ENCODE measurements around the gene NACC2. TPM values are rescaled to one million over a fixed set of nuclear protein-coding genes. Genes with fewer than 3 reads are reported as not detected.

Gene NACC2
- total RNA-seq, 1 experiment from 2014 or later = 62.0 TPM

DNA sequence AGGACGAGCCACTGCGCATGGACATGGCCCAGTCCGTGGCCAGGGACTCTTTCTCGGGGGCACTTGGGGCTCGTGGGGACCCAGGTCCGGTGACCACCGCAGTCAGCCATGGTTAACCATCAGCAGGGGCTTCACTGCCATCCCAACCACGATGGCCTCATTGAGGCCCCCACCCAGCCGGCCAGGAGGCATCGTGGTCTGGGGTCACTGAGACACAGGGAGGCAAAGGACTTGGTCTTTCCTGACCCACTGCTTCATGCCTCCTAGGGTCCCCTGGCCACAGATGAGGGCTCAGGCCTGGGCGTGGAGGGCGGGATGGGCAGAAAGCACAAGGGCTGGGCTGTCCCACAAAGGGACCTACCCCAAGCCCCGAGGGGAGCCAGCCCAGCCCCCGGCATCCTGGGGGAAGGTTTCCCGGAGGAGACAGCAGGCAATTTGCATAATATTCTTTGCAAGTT lies 6.6 kb downstream of the NACC2 start:
- H3K4me3 ChIP-seq (ENCODE audit: low read depth in 2 of 2, low read length in 2 of 2) = no peak overlapping the region
- H3K36me3 ChIP-seq (ENCODE audit: control insufficient read depth, insufficient read depth, low read length) = no peaks in the 10 kb centered on the region
- H3K4me1 ChIP-seq (ENCODE audit: control insufficient read depth, insufficient read depth, low read length) = peaks cover 67% of the 10 kb centered on the region
- DNase-seq (ENCODE audit: low read depth, low spot score) = no peak
- H3K27me3 ChIP-seq (ENCODE audit: control insufficient read depth, insufficient read depth, low read length) = no peaks in the 10 kb centered on the region
- BruUV-seq (replicated peaks) = no TSS peak
- in situ Hi-C loops (cut with HindIII; ENCODE audit: low pct_unique_long_range_greater_than_20kb, low sequenced_read_pairs) (no loop called here), intact Hi-C loops (cut with micrococcal nuclease; ENCODE audit: unreplicated experiment) (no loop called here)
- POLR2A ChIA-PET = no interaction called here
- ATAC-seq = no peak
- H3K27ac ChIP-seq (ENCODE audit: low read length) = peak overlapping the region; percentile 88
- H3K9me3 ChIP-seq (ENCODE audit: control insufficient read depth, insufficient read depth, low read depth, low read length) = no peaks in the 10 kb centered on the region
- CTCF ChIA-PET = interaction anchor here (0.6 kb wide), 1 partner anchor 52 kb away, joined by 4 read pairs; no protein-coding TSS in a partner anchor
- TF ChIP-seq, protein P1, sequence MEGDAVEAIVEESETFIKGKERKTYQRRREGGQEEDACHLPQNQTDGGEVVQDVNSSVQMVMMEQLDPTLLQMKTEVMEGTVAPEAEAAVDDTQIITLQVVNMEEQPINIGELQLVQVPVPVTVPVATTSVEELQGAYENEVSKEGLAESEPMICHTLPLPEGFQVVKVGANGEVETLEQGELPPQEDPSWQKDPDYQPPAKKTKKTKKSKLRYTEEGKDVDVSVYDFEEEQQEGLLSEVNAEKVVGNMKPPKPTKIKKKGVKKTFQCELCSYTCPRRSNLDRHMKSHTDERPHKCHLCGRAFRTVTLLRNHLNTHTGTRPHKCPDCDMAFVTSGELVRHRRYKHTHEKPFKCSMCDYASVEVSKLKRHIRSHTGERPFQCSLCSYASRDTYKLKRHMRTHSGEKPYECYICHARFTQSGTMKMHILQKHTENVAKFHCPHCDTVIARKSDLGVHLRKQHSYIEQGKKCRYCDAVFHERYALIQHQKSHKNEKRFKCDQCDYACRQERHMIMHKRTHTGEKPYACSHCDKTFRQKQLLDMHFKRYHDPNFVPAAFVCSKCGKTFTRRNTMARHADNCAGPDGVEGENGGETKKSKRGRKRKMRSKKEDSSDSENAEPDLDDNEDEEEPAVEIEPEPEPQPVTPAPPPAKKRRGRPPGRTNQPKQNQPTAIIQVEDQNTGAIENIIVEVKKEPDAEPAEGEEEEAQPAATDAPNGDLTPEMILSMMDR (IDR thresholded peaks at IDR 0.05) = no peak
- TF ChIP-seq SIN3A (IDR thresholded peaks at IDR 0.05; ENCODE audit: borderline replicate concordance, insufficient read depth, low read depth, low read length) = no peak
- no peak for TF ChIP-seq TCF7L2 (IDR thresholded peaks at IDR 0.05; ENCODE audit: low read depth, low read length)
- TF ChIP-seq POLR2AphosphoS5 (IDR thresholded peaks at IDR 0.05; ENCODE audit: low read depth, low read length) = no peak
- TF ChIP-seq, protein P2, sequence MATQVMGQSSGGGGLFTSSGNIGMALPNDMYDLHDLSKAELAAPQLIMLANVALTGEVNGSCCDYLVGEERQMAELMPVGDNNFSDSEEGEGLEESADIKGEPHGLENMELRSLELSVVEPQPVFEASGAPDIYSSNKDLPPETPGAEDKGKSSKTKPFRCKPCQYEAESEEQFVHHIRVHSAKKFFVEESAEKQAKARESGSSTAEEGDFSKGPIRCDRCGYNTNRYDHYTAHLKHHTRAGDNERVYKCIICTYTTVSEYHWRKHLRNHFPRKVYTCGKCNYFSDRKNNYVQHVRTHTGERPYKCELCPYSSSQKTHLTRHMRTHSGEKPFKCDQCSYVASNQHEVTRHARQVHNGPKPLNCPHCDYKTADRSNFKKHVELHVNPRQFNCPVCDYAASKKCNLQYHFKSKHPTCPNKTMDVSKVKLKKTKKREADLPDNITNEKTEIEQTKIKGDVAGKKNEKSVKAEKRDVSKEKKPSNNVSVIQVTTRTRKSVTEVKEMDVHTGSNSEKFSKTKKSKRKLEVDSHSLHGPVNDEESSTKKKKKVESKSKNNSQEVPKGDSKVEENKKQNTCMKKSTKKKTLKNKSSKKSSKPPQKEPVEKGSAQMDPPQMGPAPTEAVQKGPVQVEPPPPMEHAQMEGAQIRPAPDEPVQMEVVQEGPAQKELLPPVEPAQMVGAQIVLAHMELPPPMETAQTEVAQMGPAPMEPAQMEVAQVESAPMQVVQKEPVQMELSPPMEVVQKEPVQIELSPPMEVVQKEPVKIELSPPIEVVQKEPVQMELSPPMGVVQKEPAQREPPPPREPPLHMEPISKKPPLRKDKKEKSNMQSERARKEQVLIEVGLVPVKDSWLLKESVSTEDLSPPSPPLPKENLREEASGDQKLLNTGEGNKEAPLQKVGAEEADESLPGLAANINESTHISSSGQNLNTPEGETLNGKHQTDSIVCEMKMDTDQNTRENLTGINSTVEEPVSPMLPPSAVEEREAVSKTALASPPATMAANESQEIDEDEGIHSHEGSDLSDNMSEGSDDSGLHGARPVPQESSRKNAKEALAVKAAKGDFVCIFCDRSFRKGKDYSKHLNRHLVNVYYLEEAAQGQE (IDR thresholded peaks at IDR 0.05; ENCODE audit: insufficient read depth in 1 of 2, low read depth in 2 of 2, low read length in 1 of 2) = no peak

DNA sequence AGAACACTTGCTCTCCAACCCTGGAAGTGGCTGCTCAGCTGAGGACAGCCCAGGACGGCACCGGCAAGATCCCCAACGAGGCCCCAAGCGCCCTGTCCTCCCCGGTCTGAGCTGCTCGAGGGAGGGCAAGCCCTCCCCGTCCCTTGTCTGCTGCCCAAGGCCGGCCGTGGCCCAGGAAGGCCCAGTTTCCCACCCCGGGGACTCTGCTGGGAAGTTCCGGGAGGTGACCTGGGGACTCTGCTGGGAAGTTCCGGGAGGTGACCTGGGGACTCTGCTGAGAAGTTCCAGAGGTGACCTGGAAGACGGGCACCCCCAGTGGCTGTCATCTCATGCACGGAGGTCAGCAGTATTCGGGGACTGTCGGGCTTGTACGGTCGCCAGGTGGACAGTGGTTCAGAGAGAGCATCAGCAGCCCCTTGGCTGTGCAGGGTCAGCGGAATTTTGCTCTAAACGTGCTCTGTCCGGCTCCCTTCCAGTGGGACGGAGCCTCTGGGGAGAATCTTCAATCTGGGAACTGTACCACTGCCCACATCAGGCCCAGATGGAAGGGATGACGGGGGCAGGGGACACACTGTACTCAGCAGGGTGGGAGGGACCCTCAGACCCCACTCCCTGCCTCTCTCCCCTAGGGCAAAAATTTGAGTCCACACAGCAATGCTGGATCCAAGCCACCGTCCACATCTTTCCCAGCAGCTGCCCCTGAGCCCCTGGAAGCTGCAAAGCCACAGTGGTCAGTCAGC lies 7.2 kb downstream of the NACC2 start:
- ChIA-PET POLR2A (no interaction called here), CTCF (no interaction called here)
- in situ Hi-C loops (cut with HindIII; ENCODE audit: low pct_unique_long_range_greater_than_20kb, low sequenced_read_pairs) = no loop called here
- TF ChIP-seq, protein P1 (IDR thresholded peaks at IDR 0.05) = no peak
- TF ChIP-seq SIN3A (IDR thresholded peaks at IDR 0.05; ENCODE audit: borderline replicate concordance, insufficient read depth, low read depth, low read length) = no peak
- TF ChIP-seq TCF7L2 (IDR thresholded peaks at IDR 0.05; ENCODE audit: low read depth, low read length) = no peak
- H3K9me3 ChIP-seq (ENCODE audit: control insufficient read depth, insufficient read depth, low read depth, low read length) = no peaks in the 10 kb centered on the region
- BruUV-seq (replicated peaks) = no TSS peak
- no peaks in the 10 kb centered on the region for H3K27me3 ChIP-seq (ENCODE audit: control insufficient read depth, insufficient read depth, low read length)
- H3K36me3 ChIP-seq (ENCODE audit: control insufficient read depth, insufficient read depth, low read length) = no peaks in the 10 kb centered on the region
- ATAC-seq = no peak
- peaks cover 70% of the 10 kb centered on the region for H3K4me1 ChIP-seq (ENCODE audit: control insufficient read depth, insufficient read depth, low read length)
- peak overlapping the region; percentile 88; the same call in 1 of the 2 replicates for H3K27ac ChIP-seq (ENCODE audit: low read length)
- no peak for DNase-seq (ENCODE audit: low read depth, low spot score)
- no peak overlapping the region for H3K4me3 ChIP-seq (ENCODE audit: low read depth in 2 of 2, low read length in 2 of 2)
- intact Hi-C loops (cut with micrococcal nuclease; ENCODE audit: unreplicated experiment) = no loop called here
